ENCODE results near the gene IGSF6.

- no peak for TF ChIP-seq POLR2AphosphoS5 (IDR thresholded peaks at IDR 0.05; ENCODE audit: low read depth, low read length)
- no peak for TF ChIP-seq TAF1 (IDR thresholded peaks at IDR 0.05; ENCODE audit: borderline replicate concordance, insufficient read depth, low read length)
- TF ChIP-seq SIN3A (IDR thresholded peaks at IDR 0.05; ENCODE audit: borderline replicate concordance, insufficient read depth, low read length) = no peak
These were observed 21.1 kb upstream of the IGSF6 start for GRCh38 chr16:21673469-21673868.

Measured in PFSK-1 (cell line).